Esophagus mucosa (tissue), 1 donor: ENCODE data around the gene OSBPL3. TPM values are rescaled to one million over a fixed set of nuclear protein-coding genes. Genes with fewer than 3 reads are reported as not detected.
A peak's percentile ranks its signal among the peaks of the same experiment; 100 is the strongest.

ENCODE experiments used
- ATAC-seq: fragments of 200-7000 bp; cut with Tn5 transposase; one replicate; pipeline ENCODE4 v1.9.1; 2020
- total RNA-seq: library from RNA; stranded (reverse); gene quantifications from one replicate; pipeline ENCODE4 v1.2.4, GENCODE V29; 2023
- donor health status: DM: yes; HTN: yes; CAD: no.

OSBPL3 gene
- total RNA-seq, 1 donor from 2014 or later: 16.1 TPM

DNA sequence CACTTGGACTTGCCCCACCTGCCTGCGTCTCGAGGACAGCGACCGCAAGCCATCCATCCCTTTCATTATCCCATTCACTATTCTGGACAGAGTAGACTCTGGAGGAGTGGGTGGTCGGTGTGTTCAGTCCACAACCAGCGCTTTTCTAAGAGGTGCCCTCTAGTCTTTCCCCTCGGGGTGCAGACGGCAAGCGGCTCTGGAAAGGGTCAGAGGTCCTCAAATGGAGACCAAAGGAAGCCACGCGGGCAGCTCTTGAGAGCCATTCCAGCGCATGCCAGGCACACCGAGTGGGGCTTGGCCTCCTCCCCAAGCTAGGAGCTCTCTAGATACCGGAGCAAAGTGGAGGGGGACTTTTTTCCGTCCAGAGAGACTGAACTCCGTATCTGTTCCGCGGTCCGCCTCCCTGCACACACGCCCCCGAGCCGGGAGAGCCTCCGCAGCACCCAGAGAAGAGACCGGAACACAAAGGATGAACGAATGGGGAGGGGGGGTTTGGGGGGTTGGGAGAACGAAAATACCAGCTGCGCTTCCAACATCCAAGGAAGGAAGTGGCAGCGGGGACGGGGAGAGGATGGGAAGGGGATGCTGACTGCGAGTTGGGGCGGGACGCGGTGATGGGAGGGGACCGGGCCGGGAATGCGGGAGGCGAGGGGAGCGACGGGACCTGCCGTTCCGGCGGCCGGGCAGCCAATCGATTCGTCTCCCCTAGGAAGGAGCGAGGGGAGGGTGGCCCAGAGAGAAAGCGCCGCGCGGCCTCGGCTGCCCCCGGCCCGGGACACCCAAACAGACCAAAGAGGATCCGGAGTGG is 223.2 kb downstream of the OSBPL3 start:
- peak; percentile 23 for ATAC-seq

DNA sequence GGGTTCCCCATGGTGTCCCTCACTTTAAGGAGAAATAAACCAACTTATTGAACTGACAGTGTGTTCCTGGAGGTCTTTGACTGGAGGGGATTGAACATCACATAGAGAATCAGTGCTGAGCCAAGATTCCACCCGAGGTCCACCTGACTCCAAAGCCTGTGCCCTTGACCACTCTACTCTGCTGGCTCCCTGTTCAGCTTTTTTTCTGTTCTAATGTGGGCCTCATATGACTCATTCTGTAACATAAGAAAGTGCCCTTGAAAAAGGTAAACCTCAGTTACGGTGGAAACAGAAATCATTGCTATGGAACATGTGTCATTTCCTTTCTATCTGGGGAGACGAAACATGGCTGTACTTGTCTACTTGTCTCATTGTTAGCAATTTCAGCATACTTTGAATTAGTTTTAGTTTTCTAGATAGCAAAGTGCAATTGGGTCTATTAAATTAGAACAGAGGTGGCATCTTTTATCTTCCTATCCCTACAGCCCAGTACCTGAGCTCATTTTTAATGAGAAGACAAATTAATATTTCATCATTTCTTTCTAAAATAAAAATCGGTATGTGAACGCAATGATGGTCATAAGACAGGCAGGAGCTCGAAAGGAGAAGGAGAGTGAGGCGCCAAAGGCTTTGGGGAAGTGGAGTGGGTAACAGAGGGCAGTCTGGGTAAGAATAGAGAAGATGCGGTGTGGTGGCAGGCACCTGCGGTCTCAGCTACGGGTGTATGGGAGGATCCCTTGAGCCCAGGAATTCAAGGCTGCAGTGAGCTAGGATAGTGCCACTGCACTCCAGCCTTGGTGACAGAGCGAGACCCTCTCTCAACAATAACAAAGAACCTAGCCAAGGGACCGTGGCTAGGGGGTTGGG is 224.2 kb downstream of the OSBPL3 start:
- ATAC-seq: peak; percentile 36

DNA sequence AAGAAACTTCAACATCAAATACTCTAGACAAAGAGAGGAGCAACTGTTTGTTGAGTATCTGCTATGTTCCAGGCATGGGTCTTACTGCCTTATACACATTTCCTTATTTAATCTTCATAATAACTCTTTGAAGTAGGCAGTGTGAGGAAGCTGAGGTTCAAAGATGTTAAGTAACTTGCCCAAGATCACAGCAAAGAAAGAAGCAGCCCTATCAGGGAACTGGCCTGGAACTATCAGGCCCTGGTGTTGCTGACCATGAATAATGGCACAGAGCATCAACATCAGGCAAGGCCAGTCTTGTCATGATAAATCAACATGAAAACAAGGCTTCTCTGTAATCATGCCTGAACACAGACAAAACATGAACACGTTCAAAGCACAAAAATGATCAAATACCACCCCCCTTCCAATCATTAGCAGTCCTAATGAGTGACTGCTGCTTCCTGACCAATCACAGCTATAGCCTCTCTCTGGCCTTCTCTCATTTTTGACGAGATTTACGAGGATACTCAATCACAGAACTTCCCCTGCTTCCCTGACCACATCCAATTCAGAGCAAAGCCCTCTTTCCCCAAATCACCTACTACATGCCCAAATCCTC is 225.0 kb downstream of the OSBPL3 start:
- no peak for ATAC-seq

DNA sequence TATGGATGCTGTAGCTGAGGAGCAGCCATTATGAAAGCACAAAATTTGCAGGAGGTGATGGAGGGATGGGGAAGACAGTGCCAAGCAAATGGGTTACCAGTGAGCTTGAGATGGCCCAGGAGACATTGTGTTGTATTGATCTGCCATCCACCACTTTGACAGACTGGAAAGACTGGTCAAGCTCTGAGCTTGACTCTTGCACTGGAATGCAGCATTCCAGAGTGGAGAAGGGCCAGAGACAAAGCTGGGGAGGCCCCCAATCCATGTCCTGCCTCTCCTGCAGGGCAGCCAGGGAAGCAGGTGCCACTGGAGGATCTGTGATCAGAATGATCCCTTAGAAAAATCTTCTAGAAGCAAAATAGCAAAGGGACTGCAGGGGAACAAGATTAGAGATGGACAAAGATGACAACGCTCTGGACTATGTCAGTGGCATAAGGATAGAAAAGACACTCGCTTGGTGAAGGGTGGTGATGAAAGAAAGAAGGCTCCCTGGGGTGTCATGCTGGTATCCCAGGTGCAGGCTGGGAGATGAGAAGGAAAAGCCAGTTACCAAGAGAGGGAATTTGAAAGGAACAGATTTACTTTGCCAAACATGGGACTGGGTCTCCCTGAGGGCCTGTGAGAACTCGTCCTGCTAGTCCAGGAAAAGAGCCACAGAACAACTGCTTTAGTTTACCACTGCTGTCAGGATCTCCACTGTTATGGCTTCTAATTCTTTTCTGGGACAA is 227.7 kb downstream of the OSBPL3 start:
- no peak for ATAC-seq

DNA sequence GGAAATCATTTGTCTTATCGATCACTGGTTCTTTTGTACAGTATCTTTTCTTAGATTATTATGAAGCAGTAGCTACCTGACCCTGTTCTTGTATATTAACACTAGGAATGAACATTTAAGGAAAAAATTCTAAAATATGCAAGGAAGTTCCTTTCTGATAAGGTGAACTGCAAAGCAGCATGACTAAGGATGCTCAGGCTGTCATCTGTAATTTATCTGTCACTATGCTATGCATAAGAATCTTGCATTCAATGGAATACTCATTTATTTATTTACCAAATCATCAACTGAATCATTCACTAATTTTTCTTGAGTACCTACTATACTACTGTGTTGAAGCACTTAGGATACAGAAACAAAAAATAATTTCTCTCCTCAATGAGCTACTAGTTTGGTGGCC is 228.5 kb downstream of the OSBPL3 start:
- no peak for ATAC-seq

DNA sequence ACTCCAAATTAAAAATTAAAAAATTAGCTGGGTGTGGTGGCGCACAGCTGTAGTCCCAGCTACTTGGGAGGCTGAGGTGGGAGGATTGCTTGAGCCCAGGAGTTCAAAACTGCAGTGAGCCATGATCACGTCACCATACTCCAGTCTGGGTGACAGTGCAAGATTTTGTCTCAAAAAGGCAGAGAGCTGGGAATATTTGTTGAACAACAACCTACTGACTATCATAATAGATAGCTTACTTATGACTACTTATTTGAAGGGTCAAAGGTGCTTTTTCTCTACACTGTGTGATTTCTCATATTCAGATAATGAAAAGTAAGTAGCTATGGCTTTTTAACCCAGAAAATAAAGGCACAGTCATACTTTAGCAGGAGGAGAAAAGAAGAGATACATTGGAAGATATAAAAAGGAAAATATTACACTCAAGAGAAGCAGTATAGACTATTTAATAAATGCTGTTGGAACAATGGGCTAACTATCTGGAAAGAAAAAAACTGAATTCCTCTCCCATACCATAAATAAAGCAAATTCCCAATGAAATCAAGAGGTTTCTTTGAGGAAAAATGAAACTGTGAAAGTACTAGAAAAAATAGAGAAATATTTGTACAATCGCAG is 229.4 kb downstream of the OSBPL3 start:
- no peak for ATAC-seq

DNA sequence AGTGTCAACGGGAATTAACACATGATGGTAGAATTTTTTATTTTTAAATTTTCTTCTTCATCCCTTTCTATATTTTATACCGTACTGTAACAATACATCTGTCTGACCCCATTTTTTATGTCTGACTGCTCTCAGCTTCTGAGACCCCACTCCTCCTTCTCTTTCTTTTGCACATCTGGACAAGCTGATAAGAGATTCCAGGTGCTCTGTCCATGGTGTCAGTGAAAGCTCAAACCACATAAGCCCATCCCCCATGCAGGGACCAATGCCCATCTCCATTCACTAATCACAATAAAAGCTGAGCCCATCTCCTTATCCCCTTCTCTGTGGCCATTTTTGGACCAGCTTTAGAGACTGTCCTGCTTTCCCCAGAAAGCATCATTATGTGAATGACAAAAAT is 231.5 kb downstream of the OSBPL3 start:
- ATAC-seq: no peak

Other genes with a start within 250 kb of the OSBPL3 start
- 8.3 TPM for gene GSDME, start 222.7 kb downstream of the OSBPL3 start, total RNA-seq
- gene CYCS, start 145.1 kb upstream of the OSBPL3 start, total RNA-seq: 146 TPM
- gene NPVF, start 248.3 kb upstream of the OSBPL3 start, total RNA-seq: not detected